Kidney (tissue), 14 donors: Measurements from ENCODE around the gene FRRS1. TPM values are rescaled to one million over a fixed set of nuclear protein-coding genes. Genes with fewer than 3 reads are reported as not detected.

Source experiments
- DNase-seq, 5 donors: peaks; one replicate each; pipeline ENCODE4 v3.0.0-alpha.2; 2013 to 2020
- FAIRE-seq: peaks from 2 replicates; lab custom pipeline; 2012; peaks lifted over from hg19 to GRCh38; lab: Jason Lieb, UNC
- H3K27ac ChIP-seq, 2 donors: one replicate each; pipeline ENCODE4 v1.7.0; 2013; ENCODE audit warnings: low read depth in 2 of 2, low read length in 2 of 2, inconsistent platforms in 1 of 2
- H3K27me3 ChIP-seq: one replicate; pipeline ENCODE4 v1.7.1; 2013; ENCODE audit warnings: low read length, inconsistent platforms; ENCODE audit not compliant: control insufficient read depth, insufficient read depth
- H3K36me3 ChIP-seq, 3 donors: one replicate each; pipeline versions ENCODE4 v1.7.0 to v1.7.1; 2013; ENCODE audit warnings: low read length in 3 of 3, control low read depth in 1 of 3, inconsistent platforms in 1 of 3; ENCODE audit not compliant: insufficient read depth in 3 of 3, control insufficient read depth in 2 of 3
- H3K4me1 ChIP-seq, 3 donors: one replicate each; pipeline versions ENCODE4 v1.7.0 to v1.7.1; 2013; ENCODE audit warnings: low read length in 3 of 3, inconsistent platforms in 1 of 3, low read depth in 1 of 3; ENCODE audit not compliant: control insufficient read depth in 2 of 3, insufficient read depth in 2 of 3
- H3K4me3 ChIP-seq, 3 donors: one replicate each; pipeline versions ENCODE4 v1.7.0 to v1.8.1; 2013; ENCODE audit warnings: low read length in 3 of 3, control low read depth in 1 of 3, inconsistent platforms in 1 of 3
- H3K9ac ChIP-seq, 3 donors: one replicate each; pipeline versions ENCODE4 v1.7.0 to v1.7.1; 2013; ENCODE audit warnings: low read length in 3 of 3, control low read depth in 1 of 3, inconsistent platforms in 1 of 3
- H3K9me3 ChIP-seq, 3 donors: one replicate each; pipeline versions ENCODE4 v1.7.0 to v1.7.1; 2013; ENCODE audit warnings: low read length in 3 of 3, control low read depth in 1 of 3, inconsistent platforms in 1 of 3; ENCODE audit not compliant: control insufficient read depth in 2 of 3, insufficient read depth in 1 of 3
- intact Hi-C: fragments of 100-400 bp; cut with DNase I; formaldehyde crosslinking; loops from one replicate; pipeline ENCODE4 v1.11.1; 2022
- polyA plus RNA-seq: library from polyadenylated mRNA; stranded (reverse); fragments of 350-450 nt; fragmentation: Illumina TruSeq; extraction: RNeasy Lipid Tissue Mini Kit (QIAGEN cat#74804); gene quantifications from one replicate; pipeline ENCODE4 v1.2.3, GENCODE V29; 2014; ENCODE audit warnings: low read depth, low replicate concordance; ENCODE audit not compliant: insufficient read depth
- total RNA-seq: library from RNA; stranded (reverse); fragmentation: NEBNext Ultra II Directional; extraction: Animal tissue kit (Norgen Biotek cat#: 25700); gene quantifications from one replicate; pipeline ENCODE4 v1.2.1, GENCODE V29; 2021
- TF ChIP-seq, protein P1 (sequence below): IDR thresholded peaks from 3 replicates; pipeline ENCODE4 v1.5.1; 2012; ENCODE audit warnings: mild to moderate bottlenecking, moderate library complexity, borderline replicate concordance; ENCODE audit not compliant: insufficient read depth; ENCODE audit errors: extremely low read depth
- donor health status: control.
- donor health status: control.
- donor health status: control.
- donor health status: control.
- donor health status: control.
- donor health status: DM: yes; HTN: yes; CAD: no.
- donor health status: Normal renal cell carcinoma (clear cell type).

The FRRS1 gene
- total and polyA plus RNA-seq, 2 donors from 2014 or later: 1.0 to 7.4 TPM

GRCh38 chr1:99764439-99764838, 2.0 kb downstream of the FRRS1 start:
- intact Hi-C loops: no loop called here
- TF ChIP-seq, protein P1, sequence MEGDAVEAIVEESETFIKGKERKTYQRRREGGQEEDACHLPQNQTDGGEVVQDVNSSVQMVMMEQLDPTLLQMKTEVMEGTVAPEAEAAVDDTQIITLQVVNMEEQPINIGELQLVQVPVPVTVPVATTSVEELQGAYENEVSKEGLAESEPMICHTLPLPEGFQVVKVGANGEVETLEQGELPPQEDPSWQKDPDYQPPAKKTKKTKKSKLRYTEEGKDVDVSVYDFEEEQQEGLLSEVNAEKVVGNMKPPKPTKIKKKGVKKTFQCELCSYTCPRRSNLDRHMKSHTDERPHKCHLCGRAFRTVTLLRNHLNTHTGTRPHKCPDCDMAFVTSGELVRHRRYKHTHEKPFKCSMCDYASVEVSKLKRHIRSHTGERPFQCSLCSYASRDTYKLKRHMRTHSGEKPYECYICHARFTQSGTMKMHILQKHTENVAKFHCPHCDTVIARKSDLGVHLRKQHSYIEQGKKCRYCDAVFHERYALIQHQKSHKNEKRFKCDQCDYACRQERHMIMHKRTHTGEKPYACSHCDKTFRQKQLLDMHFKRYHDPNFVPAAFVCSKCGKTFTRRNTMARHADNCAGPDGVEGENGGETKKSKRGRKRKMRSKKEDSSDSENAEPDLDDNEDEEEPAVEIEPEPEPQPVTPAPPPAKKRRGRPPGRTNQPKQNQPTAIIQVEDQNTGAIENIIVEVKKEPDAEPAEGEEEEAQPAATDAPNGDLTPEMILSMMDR: no peak
- Histone ChIP-seq H3K27ac (no peak overlapping the region), H3K4me1 (peaks cover 0 to 12% (median 0%) of the 10 kb centered on the region in 3 donors), H3K4me3 (no peak overlapping the region), H3K9me3 (no peaks in the 10 kb centered on the region), H3K27me3 (no peaks in the 10 kb centered on the region), H3K36me3 (no peaks in the 10 kb centered on the region), H3K9ac (no peak overlapping the region)
- no peak for DNase-seq
- FAIRE-seq: no peak

DNA sequence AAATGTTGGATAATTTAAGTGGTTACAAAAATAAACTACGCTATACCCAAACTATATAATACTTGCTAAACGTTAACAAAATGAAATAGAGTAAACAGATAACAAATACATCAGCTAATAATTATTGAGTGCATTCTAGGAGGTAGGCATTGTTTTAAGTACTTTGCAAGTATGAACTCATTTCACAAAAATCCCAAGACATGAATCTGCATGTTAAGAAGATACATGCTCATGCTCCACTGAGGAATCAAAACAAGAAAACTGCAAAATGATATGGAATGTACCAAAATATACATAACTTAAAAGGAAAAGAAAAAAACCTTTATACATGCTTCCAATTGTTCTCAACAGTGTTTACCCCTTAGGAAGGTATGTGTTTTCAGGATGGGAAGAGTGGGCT, 2.5 kb downstream of the FRRS1 start:
- Histone ChIP-seq H3K4me3 (no peak overlapping the region), H3K4me1 (peaks cover 0 to 17% (median 0%) of the 10 kb centered on the region in 3 donors), H3K27ac (no peak overlapping the region), H3K27me3 (no peaks in the 10 kb centered on the region), H3K36me3 (no peaks in the 10 kb centered on the region), H3K9me3 (no peaks in the 10 kb centered on the region), H3K9ac (no peak overlapping the region)
- intact Hi-C loops: no loop called here
- TF ChIP-seq, protein P1: no peak
- DNase-seq (no peak), FAIRE-seq (no peak)

DNA sequence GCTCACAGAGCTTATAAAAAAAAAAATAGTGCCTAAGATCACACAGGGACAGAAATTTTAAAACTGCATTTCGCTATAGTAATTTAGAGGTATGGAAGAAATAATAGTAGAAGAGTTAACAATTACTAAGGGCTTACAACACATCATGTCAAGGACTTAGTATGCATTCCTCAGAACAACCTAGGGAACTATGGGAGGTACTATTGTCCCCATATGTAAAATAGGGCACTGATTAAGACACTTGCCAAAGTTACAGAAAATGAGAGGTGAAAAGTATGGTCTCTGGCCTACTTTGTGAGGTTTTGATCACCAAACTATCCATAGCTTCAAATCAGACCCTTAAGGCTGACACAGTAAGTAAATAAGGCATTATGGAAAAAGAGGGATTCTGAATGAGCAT, 4.7 kb downstream of the FRRS1 start:
- Histone ChIP-seq H3K4me1 (peaks cover 0 to 11% (median 0%) of the 10 kb centered on the region in 3 donors), H3K9me3 (no peaks in the 10 kb centered on the region), H3K4me3 (no peak overlapping the region), H3K27me3 (no peaks in the 10 kb centered on the region), H3K27ac (no peak overlapping the region), H3K36me3 (no peaks in the 10 kb centered on the region), H3K9ac (no peak overlapping the region)
- FAIRE-seq: no peak
- TF ChIP-seq, protein P1: no peak
- intact Hi-C loops: no loop called here
- no peak for DNase-seq
